Neural cell (in vitro differentiated cells): Measurements from ENCODE around the gene KIRREL3. TPM values are rescaled to one million over a fixed set of nuclear protein-coding genes. Genes with fewer than 3 reads are reported as not detected.

Experiments
- H2AFZ ChIP-seq: fragments of 200-600, 300-800 bp; sonication (generic), shearing (Covaris generic); 2 replicates; pipeline ENCODE4 v1.6.0; 2014; ENCODE audit warnings: low read depth, mild to moderate bottlenecking, antibody characterized with exemption, low read length, moderate library complexity
- H3F3A ChIP-seq: fragments of 200-600 bp; shearing (Covaris generic); 2 replicates; pipeline ENCODE4 v1.6.1; 2016; ENCODE audit warnings: mild to moderate bottlenecking, moderate library complexity, mixed read lengths, antibody characterized with exemption, low read length; ENCODE audit not compliant: insufficient read depth, poor library complexity, severe bottlenecking
- H3K27ac ChIP-seq: fragments of 200-600, 300-800 bp; sonication (generic), shearing (Covaris generic); 2 replicates; pipeline ENCODE4 v1.5.1; 2014; ENCODE audit warnings: mild to moderate bottlenecking, low read length, moderate library complexity
- H3K27me3 ChIP-seq: fragments of 300-800, 200-600 bp; sonication (generic), shearing (Covaris generic); 2 replicates; pipeline ENCODE4 v1.6.0; 2014; ENCODE audit warnings: mild to moderate bottlenecking, low read depth, low read length, moderate library complexity; ENCODE audit not compliant: insufficient read depth
- H3K36me3 ChIP-seq: fragments of 300-800, 200-600 bp; sonication (generic), shearing (Covaris generic); 2 replicates; pipeline ENCODE4 v1.5.1; 2014; ENCODE audit warnings: mild to moderate bottlenecking, antibody characterized with exemption, low read length, moderate library complexity; ENCODE audit not compliant: insufficient read depth
- H3K4me2 ChIP-seq: fragments of 300-800, 200-600 bp; sonication (generic), shearing (Covaris generic); 2 replicates; pipeline ENCODE4 v1.6.0; 2014; ENCODE audit warnings: mild to moderate bottlenecking, low read length
- H3K4me3 ChIP-seq: fragments of 300-800, 200-600 bp; sonication (generic), shearing (Covaris generic); 2 replicates; pipeline ENCODE4 v1.5.1; 2014; ENCODE audit warnings: mild to moderate bottlenecking, low read length, moderate library complexity
- H3K79me2 ChIP-seq: fragments of 200-600 bp; shearing (Covaris generic); replicated peaks from 2 replicates; pipeline ENCODE4 v1.6.0; 2014; ENCODE audit warnings: mild to moderate bottlenecking, low read length, moderate library complexity; ENCODE audit not compliant: insufficient read depth
- H3K9ac ChIP-seq: fragments of 300-800, 200-600 bp; sonication (generic), shearing (Covaris generic); 2 replicates; pipeline ENCODE4 v1.6.1; 2016; ENCODE audit warnings: mild to moderate bottlenecking, low read length, mixed read lengths
- H3K9me2 ChIP-seq: fragments of 200-600 bp; shearing (Covaris generic); 2 replicates; pipeline ENCODE4 v1.6.1; 2016; ENCODE audit warnings: mild to moderate bottlenecking, low read length, mixed read lengths; ENCODE audit not compliant: insufficient read depth
- H3K9me3 ChIP-seq: fragments of 200-600, 300-800 bp; sonication (generic), shearing (Covaris generic); 2 replicates; pipeline ENCODE4 v1.6.1; 2016; ENCODE audit warnings: mild to moderate bottlenecking, mixed run types, low read length, moderate library complexity, mixed read lengths
- H4K20me1 ChIP-seq: fragments of 200-600 bp; shearing (Covaris generic); 2 replicates; pipeline ENCODE4 v1.6.1; 2016; ENCODE audit warnings: mild to moderate bottlenecking, mixed run types; ENCODE audit not compliant: insufficient read depth
- EP300 ChIP-seq: fragments of 450-650 bp; conservative IDR thresholded peaks from 2 replicates; pipeline ENCODE4 v1.6.1; 2014; ENCODE audit warnings: antibody characterized with exemption, mild to moderate bottlenecking, moderate library complexity; ENCODE audit not compliant: poor library complexity, severe bottlenecking
- EZH2 ChIP-seq: fragments of 200-600, 300-800 bp; shearing (Covaris generic), sonication (generic); IDR thresholded peaks from 2 replicates; pipeline ENCODE4 v1.6.1; 2014; ENCODE audit warnings: antibody characterized with exemption, low read length, borderline replicate concordance, mild to moderate bottlenecking; ENCODE audit not compliant: insufficient read depth, poor library complexity, severe bottlenecking
- MXI1 ChIP-seq: fragments of 450-650 bp; conservative IDR thresholded peaks from 2 replicates; pipeline ENCODE4 v1.6.1; 2014; ENCODE audit warnings: antibody characterized with exemption, mild to moderate bottlenecking; ENCODE audit not compliant: poor library complexity, severe bottlenecking
- POLR2AphosphoS5 ChIP-seq: IDR thresholded peaks from 2 replicates; pipeline ENCODE4 v1.6.1; 2012
- RAD21 ChIP-seq: fragments of 450-650 bp; conservative IDR thresholded peaks from 2 replicates; pipeline ENCODE4 v1.6.1; 2014; ENCODE audit warnings: antibody characterized with exemption, mild to moderate bottlenecking, moderate library complexity
- SMC3 ChIP-seq: fragments of 450-650 bp; conservative IDR thresholded peaks from 2 replicates; pipeline ENCODE4 v1.6.1; 2014; ENCODE audit warnings: antibody characterized with exemption, mild to moderate bottlenecking, moderate library complexity; ENCODE audit not compliant: poor library complexity
- TAF1 ChIP-seq: IDR thresholded peaks from 2 replicates; pipeline ENCODE4 v1.6.1; 2012; ENCODE audit warnings: low read depth
- polyA plus RNA-seq: library from polyadenylated mRNA; depleted of rRNA; stranded (reverse); fragments of >200 nt; gene quantifications from 2 replicates; pipeline ENCODE4 v1.2.3, GENCODE V29; 2014
- TF ChIP-seq, protein P1 (sequence below): fragments of 450-650 bp; IDR thresholded peaks from 2 replicates; pipeline ENCODE4 v1.5.1; 2014; ENCODE audit warnings: antibody characterized with exemption, mild to moderate bottlenecking, moderate library complexity; ENCODE audit not compliant: poor library complexity, severe bottlenecking
- TF ChIP-seq, protein P2 (sequence below): IDR thresholded peaks from 2 replicates; pipeline ENCODE4 v1.6.1; 2012; ENCODE audit warnings: borderline replicate concordance

Gene KIRREL3
- polyA plus RNA-seq, 1 donor from 2014 or later = 23.8 TPM

DNA sequence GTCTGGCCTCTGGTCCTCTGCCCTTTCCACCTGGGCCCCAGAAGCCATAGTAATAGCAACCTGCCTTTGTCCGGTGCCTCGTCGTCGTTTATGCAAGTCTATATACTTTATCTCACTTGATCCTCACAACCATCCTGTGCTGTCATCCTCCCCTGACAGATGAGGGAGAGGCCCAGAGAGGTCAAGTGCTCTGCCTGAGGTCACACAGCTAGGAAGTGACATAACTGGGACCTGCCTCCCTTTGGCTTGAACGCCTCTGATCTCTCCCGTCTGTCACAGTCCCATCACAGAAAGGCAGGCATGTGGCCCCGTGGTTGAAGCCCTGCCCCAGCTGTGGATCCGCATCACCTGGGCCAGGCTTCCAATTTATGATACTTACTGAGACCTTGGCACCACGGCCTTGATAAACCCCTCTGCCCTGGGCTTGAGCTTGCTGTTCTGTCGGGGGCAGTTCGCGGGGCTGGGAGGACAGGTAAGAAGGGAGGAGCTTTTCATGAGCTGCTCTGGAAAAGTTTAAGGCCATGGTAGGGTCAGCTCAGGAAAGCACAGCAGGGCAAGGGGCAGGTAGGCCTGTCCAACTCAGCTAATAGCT is 398.1 kb downstream of the KIRREL3 start:
- H3K36me3 ChIP-seq = no peaks in the 10 kb centered on the region
- peaks cover 2% of the 10 kb centered on the region for H3K27me3 ChIP-seq
- no peaks in the 10 kb centered on the region for H3K79me2 ChIP-seq
- H3K4me3 ChIP-seq = no peak overlapping the region
- no peaks in the 10 kb centered on the region for H3K9me3 ChIP-seq
- no peak overlapping the region for H3K4me2 ChIP-seq
- H3K27ac ChIP-seq = no peak overlapping the region
- H3F3A ChIP-seq = no peaks in the 10 kb centered on the region
- H3K9me2 ChIP-seq = no peaks in the 10 kb centered on the region
- H4K20me1 ChIP-seq = no peaks in the 10 kb centered on the region
- H3K9ac ChIP-seq = no peak overlapping the region
- TF ChIP-seq, protein P1, sequence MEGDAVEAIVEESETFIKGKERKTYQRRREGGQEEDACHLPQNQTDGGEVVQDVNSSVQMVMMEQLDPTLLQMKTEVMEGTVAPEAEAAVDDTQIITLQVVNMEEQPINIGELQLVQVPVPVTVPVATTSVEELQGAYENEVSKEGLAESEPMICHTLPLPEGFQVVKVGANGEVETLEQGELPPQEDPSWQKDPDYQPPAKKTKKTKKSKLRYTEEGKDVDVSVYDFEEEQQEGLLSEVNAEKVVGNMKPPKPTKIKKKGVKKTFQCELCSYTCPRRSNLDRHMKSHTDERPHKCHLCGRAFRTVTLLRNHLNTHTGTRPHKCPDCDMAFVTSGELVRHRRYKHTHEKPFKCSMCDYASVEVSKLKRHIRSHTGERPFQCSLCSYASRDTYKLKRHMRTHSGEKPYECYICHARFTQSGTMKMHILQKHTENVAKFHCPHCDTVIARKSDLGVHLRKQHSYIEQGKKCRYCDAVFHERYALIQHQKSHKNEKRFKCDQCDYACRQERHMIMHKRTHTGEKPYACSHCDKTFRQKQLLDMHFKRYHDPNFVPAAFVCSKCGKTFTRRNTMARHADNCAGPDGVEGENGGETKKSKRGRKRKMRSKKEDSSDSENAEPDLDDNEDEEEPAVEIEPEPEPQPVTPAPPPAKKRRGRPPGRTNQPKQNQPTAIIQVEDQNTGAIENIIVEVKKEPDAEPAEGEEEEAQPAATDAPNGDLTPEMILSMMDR = no peak
- TF ChIP-seq RAD21 (no peak), EZH2 (no peak), MXI1 (no peak), SMC3 (no peak), EP300 (no peak), TAF1 (no peak), POLR2AphosphoS5 (no peak)
- TF ChIP-seq, protein P2, sequence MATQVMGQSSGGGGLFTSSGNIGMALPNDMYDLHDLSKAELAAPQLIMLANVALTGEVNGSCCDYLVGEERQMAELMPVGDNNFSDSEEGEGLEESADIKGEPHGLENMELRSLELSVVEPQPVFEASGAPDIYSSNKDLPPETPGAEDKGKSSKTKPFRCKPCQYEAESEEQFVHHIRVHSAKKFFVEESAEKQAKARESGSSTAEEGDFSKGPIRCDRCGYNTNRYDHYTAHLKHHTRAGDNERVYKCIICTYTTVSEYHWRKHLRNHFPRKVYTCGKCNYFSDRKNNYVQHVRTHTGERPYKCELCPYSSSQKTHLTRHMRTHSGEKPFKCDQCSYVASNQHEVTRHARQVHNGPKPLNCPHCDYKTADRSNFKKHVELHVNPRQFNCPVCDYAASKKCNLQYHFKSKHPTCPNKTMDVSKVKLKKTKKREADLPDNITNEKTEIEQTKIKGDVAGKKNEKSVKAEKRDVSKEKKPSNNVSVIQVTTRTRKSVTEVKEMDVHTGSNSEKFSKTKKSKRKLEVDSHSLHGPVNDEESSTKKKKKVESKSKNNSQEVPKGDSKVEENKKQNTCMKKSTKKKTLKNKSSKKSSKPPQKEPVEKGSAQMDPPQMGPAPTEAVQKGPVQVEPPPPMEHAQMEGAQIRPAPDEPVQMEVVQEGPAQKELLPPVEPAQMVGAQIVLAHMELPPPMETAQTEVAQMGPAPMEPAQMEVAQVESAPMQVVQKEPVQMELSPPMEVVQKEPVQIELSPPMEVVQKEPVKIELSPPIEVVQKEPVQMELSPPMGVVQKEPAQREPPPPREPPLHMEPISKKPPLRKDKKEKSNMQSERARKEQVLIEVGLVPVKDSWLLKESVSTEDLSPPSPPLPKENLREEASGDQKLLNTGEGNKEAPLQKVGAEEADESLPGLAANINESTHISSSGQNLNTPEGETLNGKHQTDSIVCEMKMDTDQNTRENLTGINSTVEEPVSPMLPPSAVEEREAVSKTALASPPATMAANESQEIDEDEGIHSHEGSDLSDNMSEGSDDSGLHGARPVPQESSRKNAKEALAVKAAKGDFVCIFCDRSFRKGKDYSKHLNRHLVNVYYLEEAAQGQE = no peak
- H2AFZ ChIP-seq = no peak overlapping the region

DNA sequence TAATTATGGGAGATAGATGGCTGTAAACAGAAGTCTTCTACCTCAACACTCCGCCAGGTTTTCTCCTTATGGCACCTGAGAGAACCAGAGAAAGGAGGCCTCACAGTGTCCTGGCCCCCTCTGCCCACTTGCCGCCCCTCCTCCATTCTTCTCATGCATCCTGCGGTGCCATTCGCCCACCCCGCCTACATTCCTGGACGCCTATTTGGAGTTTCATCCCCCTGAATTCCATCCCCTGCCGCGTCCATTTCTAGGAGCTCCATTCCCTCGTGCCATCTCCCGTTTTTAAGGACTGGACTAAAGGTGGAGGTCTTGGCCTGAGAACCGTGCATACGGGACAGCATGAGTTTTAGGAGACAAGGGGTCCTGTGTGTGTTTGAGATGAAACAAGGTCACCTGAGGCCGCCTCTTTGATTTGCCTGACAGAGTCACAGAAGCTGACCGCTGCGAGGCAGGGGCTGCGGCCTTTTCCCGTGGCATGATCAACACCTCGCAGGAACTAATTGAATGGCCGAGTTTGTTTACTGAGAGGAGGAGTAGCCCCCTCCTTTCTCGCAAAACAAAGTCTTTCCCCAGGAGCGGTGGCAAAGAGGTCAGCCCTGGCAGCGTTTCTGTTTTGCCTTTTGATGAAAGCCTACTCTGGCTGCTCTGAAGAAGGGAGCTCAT is 398.9 kb downstream of the KIRREL3 start:
- Histone ChIP-seq H3K27ac (no peak overlapping the region), H2AFZ (no peak overlapping the region), H3K79me2 (no peaks in the 10 kb centered on the region), H3K9me3 (no peaks in the 10 kb centered on the region), H3K27me3 (peaks cover 2% of the 10 kb centered on the region), H3F3A (no peaks in the 10 kb centered on the region), H3K9me2 (no peaks in the 10 kb centered on the region), H3K4me3 (no peak overlapping the region), H3K9ac (no peak overlapping the region), H3K36me3 (no peaks in the 10 kb centered on the region), H3K4me2 (no peak overlapping the region), H4K20me1 (no peaks in the 10 kb centered on the region)
- TF ChIP-seq TAF1 (no peak), RAD21 (no peak), POLR2AphosphoS5 (no peak), EZH2 (no peak), SMC3 (no peak), EP300 (no peak), MXI1 (no peak)
- TF ChIP-seq, protein P2 = no peak
- TF ChIP-seq, protein P1 = no peak
